GM23338 (cell line): Measurements from ENCODE around the gene LIF. TPM values are rescaled to one million over a fixed set of nuclear protein-coding genes. Genes with fewer than 3 reads are reported as not detected.

Source experiments
- ATAC-seq: fragments of 200-7000 bp; cut with Tn5 transposase; 3 replicates; pipeline ENCODE4 v1.9.1; 2020
- DNase-seq: peaks from one replicate; pipeline ENCODE4 v3.0.0-alpha.2; 2015; ENCODE audit warnings: low spot score
- H2AFZ ChIP-seq: fragments of 200-600 bp; sonication (generic); 2 replicates; pipeline ENCODE4 v1.8.0; 2016; ENCODE audit warnings: antibody characterized with exemption, mild to moderate bottlenecking, moderate library complexity
- H3F3A ChIP-seq: fragments of 200-600 bp; sonication (generic); replicated peaks from 2 replicates; pipeline ENCODE4 v1.8.0; 2017; ENCODE audit warnings: antibody characterized with exemption, mixed run types, low read depth
- H3K27ac ChIP-seq: fragments of 200-600 bp; sonication (generic); 2 replicates; pipeline ENCODE4 v1.6.1; 2016; ENCODE audit warnings: low read depth
- H3K27me3 ChIP-seq: fragments of 200-600 bp; sonication (generic); 2 replicates; pipeline ENCODE4 v1.8.0; 2016; ENCODE audit warnings: mild to moderate bottlenecking, mixed run types, moderate library complexity; ENCODE audit not compliant: insufficient read depth
- H3K36me3 ChIP-seq: fragments of 200-600 bp; sonication (generic); 2 replicates; pipeline ENCODE4 v1.8.0; 2016; ENCODE audit warnings: mild to moderate bottlenecking; ENCODE audit not compliant: insufficient read depth
- H3K4me1 ChIP-seq: fragments of 200-600 bp; sonication (generic); 2 replicates; pipeline ENCODE4 v1.8.0; 2016; ENCODE audit warnings: mild to moderate bottlenecking, moderate library complexity; ENCODE audit not compliant: insufficient read depth
- H3K4me2 ChIP-seq: fragments of 200-600 bp; sonication (generic); 2 replicates; pipeline ENCODE4 v1.7.1; 2017; ENCODE audit warnings: mixed run types
- H3K4me3 ChIP-seq: fragments of 200-600 bp; sonication (generic); 2 replicates; pipeline ENCODE4 v1.6.1; 2016; ENCODE audit warnings: mixed run types
- H3K79me2 ChIP-seq: fragments of 200-600 bp; sonication (generic); replicated peaks from 2 replicates; pipeline ENCODE4 v1.8.0; 2017; ENCODE audit warnings: mild to moderate bottlenecking; ENCODE audit not compliant: insufficient read depth
- H3K9me2 ChIP-seq: fragments of 200-600 bp; sonication (generic); 2 replicates; pipeline ENCODE4 v1.8.0; 2017; ENCODE audit not compliant: insufficient read depth
- H4K20me1 ChIP-seq: fragments of 200-600 bp; sonication (generic); replicated peaks from 2 replicates; pipeline ENCODE4 v1.8.0; 2017; ENCODE audit warnings: mild to moderate bottlenecking; ENCODE audit not compliant: insufficient read depth
- H3K27ac Mint-ChIP-seq: 2 replicates; pipeline ENCODE4 v1.8.0; 2020; ENCODE audit warnings: inconsistent platforms, mild to moderate bottlenecking, moderate library complexity, mixed read lengths
- H3K27me3 Mint-ChIP-seq: 3 replicates; pipeline ENCODE4 v1.8.0; 2022; ENCODE audit warnings: low read depth, mild to moderate bottlenecking, moderate library complexity, mixed read lengths, inconsistent platforms; ENCODE audit not compliant: insufficient read depth, poor library complexity
- H3K36me3 Mint-ChIP-seq: 3 replicates; pipeline ENCODE4 v1.8.0; 2021; ENCODE audit warnings: low read depth, mild to moderate bottlenecking, inconsistent platforms, moderate library complexity, mixed read lengths
- H3K4me1 Mint-ChIP-seq: 3 replicates; pipeline ENCODE4 v1.8.0; 2020; ENCODE audit warnings: mild to moderate bottlenecking, inconsistent platforms, mixed read lengths
- H3K4me3 Mint-ChIP-seq: 3 replicates; pipeline ENCODE4 v1.8.0; 2021; ENCODE audit warnings: moderate library complexity, mild to moderate bottlenecking, inconsistent platforms, mixed read lengths
- H3K9me3 Mint-ChIP-seq: 3 replicates; pipeline ENCODE4 v1.8.0; 2020; ENCODE audit warnings: moderate library complexity, mild to moderate bottlenecking, inconsistent platforms, mixed read lengths
- CREB1 ChIP-seq: fragments of 250-450 bp; sonication (Bioruptor Pico); IDR thresholded peaks from 2 replicates; pipeline ENCODE4 v1.5.0; 2020; ENCODE audit warnings: low read depth, mild to moderate bottlenecking, moderate library complexity
- CTCF ChIP-seq, 2 experiments: fragments of 200-600 bp in 1 of 2; sonication (generic) in 1 of 2; conservative IDR thresholded peaks; 2 replicates each; pipeline versions ENCODE4 v1.5.1 to v1.6.1; 2016 to 2017; ENCODE audit warnings: antibody characterized with exemption in 2 of 2, low read depth in 2 of 2, mild to moderate bottlenecking in 2 of 2, moderate library complexity in 1 of 2
- ETS1 ChIP-seq: IDR thresholded peaks from 2 replicates; pipeline ENCODE4 v1.6.1; 2016; ENCODE audit warnings: antibody characterized with exemption
- EZH2phosphoT487 ChIP-seq: fragments of 200-600 bp; sonication (generic); IDR thresholded peaks from one replicate; pipeline ENCODE4 v1.8.1; 2018; ENCODE audit warnings: antibody characterized with exemption; ENCODE audit not compliant: unreplicated experiment
- JUNB ChIP-seq: IDR thresholded peaks from one replicate; pipeline ENCODE4 v1.6.1; 2016; ENCODE audit warnings: antibody characterized with exemption; ENCODE audit not compliant: unreplicated experiment
- NANOG ChIP-seq: IDR thresholded peaks from 2 replicates; pipeline ENCODE4 v1.6.1; 2016; ENCODE audit warnings: antibody characterized with exemption, borderline replicate concordance
- POLR2AphosphoS5 ChIP-seq: IDR thresholded peaks from 2 replicates; pipeline ENCODE4 v1.6.1; 2016; ENCODE audit warnings: antibody characterized with exemption, low read depth
- REST ChIP-seq: IDR thresholded peaks from one replicate; pipeline ENCODE4 v1.6.1; 2018; ENCODE audit warnings: antibody characterized with exemption; ENCODE audit not compliant: unreplicated experiment
- STAT1 ChIP-seq: IDR thresholded peaks from one replicate; pipeline ENCODE4 v1.6.1; 2016; ENCODE audit warnings: antibody characterized with exemption; ENCODE audit not compliant: unreplicated experiment
- ZNF114 ChIP-seq: fragments of 250-450 bp; sonication (Bioruptor Pico); IDR thresholded peaks from 2 replicates; pipeline ENCODE4 v1.5.0; 2020; ENCODE audit warnings: mild to moderate bottlenecking, moderate library complexity
- ZNF331 ChIP-seq: fragments of 250-450 bp; sonication (Bioruptor Pico); IDR thresholded peaks from 2 replicates; pipeline ENCODE4 v1.5.0; 2020; ENCODE audit warnings: low read depth, mild to moderate bottlenecking, moderate library complexity
- polyA plus RNA-seq: library from polyadenylated mRNA; unstranded; fragments of >200 nt; fragmentation: Nextera tagmentation; extraction: Ambion mirVana; gene quantifications from 2 replicates; pipeline ENCODE4 v1.2.1, GENCODE V29; 2016
- total RNA-seq: library from RNA; depleted of rRNA; stranded (reverse); fragments of >200 nt; shearing (Covaris generic); gene quantifications from 2 replicates; pipeline ENCODE4 v1.2.3, GENCODE V29; 2014

The LIF gene
- total and polyA plus RNA-seq, 2 experiments from 2014 or later: 1.8 to 3.6 TPM

- TF ChIP-seq ETS1: no peak
- no peak for TF ChIP-seq ZNF331
- no peak for TF ChIP-seq ZNF114 (CRISPR knock-in tag)
- no peak for TF ChIP-seq EZH2phosphoT487
- TF ChIP-seq POLR2AphosphoS5: no peak
- TF ChIP-seq STAT1: no peak
Observed at GRCh38 chr22:30247561-30247960, 1.0 kb upstream of the LIF start (continued).

GRCh38 chr22:30246814-30247376, 336 bp upstream of the LIF start:
- Mint-ChIP-seq H3K9me3 (no peaks in the 10 kb centered on the region), H3K27me3 (peaks cover 14% of the 10 kb centered on the region), H3K36me3 (peaks cover 20% of the 10 kb centered on the region), H3K4me1 (peaks cover 30% of the 10 kb centered on the region), H3K4me3 (peak overlapping the region; percentile 87), H3K27ac (no peak overlapping the region)
- Histone ChIP-seq H3K27me3 (no peaks in the 10 kb centered on the region), H3K4me2 (peak overlapping the region; percentile 99), H3K79me2 (no peaks in the 10 kb centered on the region), H3K4me3 (peak overlapping the region; percentile 93), H3K27ac (no peak overlapping the region), H4K20me1 (no peaks in the 10 kb centered on the region), H2AFZ (peak overlapping the region; percentile 90), H3K36me3 (no peaks in the 10 kb centered on the region), H3K4me1 (peaks cover 12% of the 10 kb centered on the region), H3K9me2 (no peaks in the 10 kb centered on the region), H3F3A (no peaks in the 10 kb centered on the region)
- ATAC-seq: no peak
- no peak for DNase-seq
- TF ChIP-seq POLR2AphosphoS5: no peak
- TF ChIP-seq STAT1: no peak
- no peak for TF ChIP-seq ZNF114 (CRISPR knock-in tag)
- no peak for TF ChIP-seq ZNF331
- TF ChIP-seq CREB1 (CRISPR knock-in tag): no peak
- TF ChIP-seq CTCF (conservative IDR thresholded peaks at IDR 0.05; ENCODE audit: low read depth in 2 of 2): no peak
- TF ChIP-seq NANOG: no peak
- no peak for TF ChIP-seq EZH2phosphoT487
- TF ChIP-seq JUNB: no peak
- TF ChIP-seq ETS1: no peak
- TF ChIP-seq REST: no peak
